Measurements from ENCODE around the gene DYSF.

DYSF gene

GRCh38 chr2:71605173-71605641 lies 151.8 kb downstream of the DYSF start:
- DNase-seq, result no peak

- no peak for DNase-seq
Measured at GRCh38 chr2:71605781-71606241, 152.4 kb downstream of the DYSF start.

GRCh38 chr2:71606244-71606643 lies 152.9 kb downstream of the DYSF start:
- DNase-seq, result no peak

- DNase-seq, result no peak
Measured at GRCh38 chr2:71607151-71607889, 154.0 kb downstream of the DYSF start.

GRCh38 chr2:71608034-71608433 lies 154.7 kb downstream of the DYSF start:
- no peak for DNase-seq

GRCh38 chr2:71608441-71608840 lies 155.1 kb downstream of the DYSF start:
- no peak for DNase-seq

- peak; percentile 27 for DNase-seq
Measured at GRCh38 chr2:71609029-71609428, 155.7 kb downstream of the DYSF start.

- DNase-seq, result peak; percentile 31
Measured at GRCh38 chr2:71609441-71609840, 156.1 kb downstream of the DYSF start.

- DNase-seq, result no peak
Measured at GRCh38 chr2:71609958-71610357, 156.6 kb downstream of the DYSF start.

- no peak for DNase-seq
Measured at GRCh38 chr2:71610671-71611070, 157.3 kb downstream of the DYSF start.

GRCh38 chr2:71611247-71611646 lies 157.9 kb downstream of the DYSF start:
- DNase-seq, result no peak

- no peak for DNase-seq
Measured at GRCh38 chr2:71611781-71612527, 158.6 kb downstream of the DYSF start.

GRCh38 chr2:71612581-71613402 lies 159.4 kb downstream of the DYSF start:
- DNase-seq, result no peak

GRCh38 chr2:71613403-71613952 lies 160.1 kb downstream of the DYSF start:
- no peak for DNase-seq

GRCh38 chr2:71613953-71614925 lies 160.9 kb downstream of the DYSF start:
- DNase-seq, result no peak

- DNase-seq, result no peak
Measured at GRCh38 chr2:71614976-71615766, 161.8 kb downstream of the DYSF start.

GRCh38 chr2:71615767-71616730 lies 162.7 kb downstream of the DYSF start:
- no peak for DNase-seq

GRCh38 chr2:71617266-71617665 lies 163.9 kb downstream of the DYSF start:
- DNase-seq, result no peak

- DNase-seq, result no peak
Measured at GRCh38 chr2:71618327-71619113, 165.2 kb downstream of the DYSF start.

All from GF-D8 (cell line).